H1 (cell line): Measurements from ENCODE around the gene VTN.

Experiments
- FOSL1 ChIP-seq: IDR thresholded peaks from 2 replicates; pipeline ENCODE4 v1.6.1; 2011; ENCODE audit warnings: mild to moderate bottlenecking, low read depth, low read length, moderate library complexity; ENCODE audit not compliant: insufficient read depth
- JUN ChIP-seq: IDR thresholded peaks from 2 replicates; pipeline ENCODE4 v1.6.1; 2011; ENCODE audit warnings: low read depth, mild to moderate bottlenecking, improper control_type of control experiment, low read length
- KDM5A ChIP-seq: fragments of 200-600 bp; IDR thresholded peaks from 2 replicates; pipeline ENCODE4 v1.7.1; 2012; ENCODE audit warnings: mild to moderate bottlenecking, low read length, inconsistent platforms, mixed read lengths
- POLR2A ChIP-seq, 2 experiments: IDR thresholded peaks; 1 replicate in 1 of 2; 2 replicates in 1 of 2; pipeline ENCODE4 v1.6.1; 2011; ENCODE audit warnings: low read depth in 2 of 2, low read length in 2 of 2, mild to moderate bottlenecking in 2 of 2; ENCODE audit errors: control extremely low read depth in 1 of 2
- ZNF274 ChIP-seq: IDR thresholded peaks from 2 replicates; pipeline ENCODE4 v1.7.0; 2012; ENCODE audit warnings: low read length, borderline replicate concordance; ENCODE audit errors: extremely low read depth
- TF ChIP-seq, protein P1 (sequence below), 3 experiments: IDR thresholded peaks; 1 replicate in 2 of 3; 2 replicates in 1 of 3; pipeline versions ENCODE4 v1.5.1 to v1.6.1; 2011; ENCODE audit warnings: low read length in 3 of 3, mild to moderate bottlenecking in 3 of 3, inconsistent platforms in 2 of 3, low read depth in 1 of 3, moderate library complexity in 1 of 3; ENCODE audit not compliant: insufficient read depth in 1 of 3; ENCODE audit errors: control extremely low read depth in 1 of 3

DNA sequence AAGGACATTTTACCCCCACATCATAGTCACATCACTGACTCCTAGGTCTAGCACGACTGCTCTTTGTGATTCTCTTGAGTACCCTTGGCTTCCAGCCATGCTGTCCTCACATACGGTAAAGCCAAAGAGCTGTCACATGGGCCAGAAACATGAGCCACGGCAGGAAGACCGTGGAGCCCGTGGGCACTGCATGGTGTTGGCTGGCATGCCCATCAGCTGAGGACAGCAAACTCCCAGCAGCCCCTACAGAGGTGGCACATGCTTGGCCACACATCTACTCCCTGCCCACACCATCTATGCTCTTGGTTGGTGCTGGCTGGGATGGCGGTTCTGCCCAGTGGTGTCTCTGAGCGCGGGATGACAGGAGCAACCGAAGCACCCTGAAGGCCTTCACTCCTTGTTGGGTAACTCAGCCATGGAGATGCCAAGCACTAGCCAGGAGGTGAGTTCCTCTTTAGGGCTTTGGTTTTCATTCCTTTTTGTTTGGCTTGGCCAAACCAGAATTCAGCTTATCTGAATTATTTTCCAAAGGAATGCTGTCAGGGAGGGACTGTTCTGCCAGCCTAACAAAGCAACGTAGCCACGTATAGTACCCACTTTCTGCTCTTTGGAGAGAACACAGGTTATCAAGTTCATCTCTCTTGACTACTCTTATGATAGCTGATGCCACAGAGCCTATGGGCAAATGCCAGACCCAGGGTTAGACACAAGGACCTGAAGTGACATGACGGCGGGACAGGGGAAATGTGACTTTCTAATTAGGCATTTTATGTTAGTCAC is 24.5 kb downstream of the VTN start:
- TF ChIP-seq POLR2A (IDR thresholded peaks at IDR 0.05; ENCODE audit: control extremely low read depth in 1 of 2, low read depth in 2 of 2, low read length in 2 of 2) = peak in 1 of 2 experiments; percentile 43; a peak in 1 of 3 replicates
- no peak for TF ChIP-seq JUN
- TF ChIP-seq, protein P1, sequence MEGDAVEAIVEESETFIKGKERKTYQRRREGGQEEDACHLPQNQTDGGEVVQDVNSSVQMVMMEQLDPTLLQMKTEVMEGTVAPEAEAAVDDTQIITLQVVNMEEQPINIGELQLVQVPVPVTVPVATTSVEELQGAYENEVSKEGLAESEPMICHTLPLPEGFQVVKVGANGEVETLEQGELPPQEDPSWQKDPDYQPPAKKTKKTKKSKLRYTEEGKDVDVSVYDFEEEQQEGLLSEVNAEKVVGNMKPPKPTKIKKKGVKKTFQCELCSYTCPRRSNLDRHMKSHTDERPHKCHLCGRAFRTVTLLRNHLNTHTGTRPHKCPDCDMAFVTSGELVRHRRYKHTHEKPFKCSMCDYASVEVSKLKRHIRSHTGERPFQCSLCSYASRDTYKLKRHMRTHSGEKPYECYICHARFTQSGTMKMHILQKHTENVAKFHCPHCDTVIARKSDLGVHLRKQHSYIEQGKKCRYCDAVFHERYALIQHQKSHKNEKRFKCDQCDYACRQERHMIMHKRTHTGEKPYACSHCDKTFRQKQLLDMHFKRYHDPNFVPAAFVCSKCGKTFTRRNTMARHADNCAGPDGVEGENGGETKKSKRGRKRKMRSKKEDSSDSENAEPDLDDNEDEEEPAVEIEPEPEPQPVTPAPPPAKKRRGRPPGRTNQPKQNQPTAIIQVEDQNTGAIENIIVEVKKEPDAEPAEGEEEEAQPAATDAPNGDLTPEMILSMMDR (IDR thresholded peaks at IDR 0.05; ENCODE audit: control extremely low read depth in 1 of 3, insufficient read depth in 1 of 3, low read depth in 1 of 3, low read length in 3 of 3) = no peak
- no peak for TF ChIP-seq ZNF274
- TF ChIP-seq FOSL1 = no peak
- no peak for TF ChIP-seq KDM5A
